ENCODE measurements around the gene MOB3C.

GRCh38 chr1:46646844-46647243 lies 30.2 kb upstream of the MOB3C start:
- TF ChIP-seq CTCF (IDR thresholded peaks at IDR 0.05) (no peak), POLR2A (IDR thresholded peaks at IDR 0.05) (no peak)
